Iris pigment epithelial cell (primary cell): ENCODE measurements around the gene GCHFR.

ENCODE experiments used
- DNase-seq: peaks from one replicate; pipeline ENCODE4 v3.0.0-alpha.2; 2011; ENCODE audit warnings: low read depth

The GCHFR gene

GRCh38 chr15:40812721-40813425, 49.0 kb downstream of the GCHFR start:
- DNase-seq, result no peak

- peak; percentile 17 for DNase-seq
Measured at GRCh38 chr15:40815042-40815698, 51.3 kb downstream of the GCHFR start.
